ENCODE results near the gene PIK3CA. TPM values are rescaled to one million over a fixed set of nuclear protein-coding genes. Genes with fewer than 3 reads are reported as not detected.
"Not testable (repeated sequence)": the region's sequence is repeated elsewhere in the genome, so short reads cannot be mapped to it uniquely, and the experiment has no call there.

Gene PIK3CA
- 10 to 100 TPM; 19.2 to 25.6 TPM for total RNA-seq

GRCh38 chr3:179147873-179148615 is at the start of gene PIK3CA:
Gene PIK3CA, plus strand, starts transcription at chr3:179148357. Its CDS starts 50,469 bp downstream, at chr3:179198826.
- Mint-ChIP-seq H3K27ac (peak within 1 kb of the TSS; percentile 98), H3K36me3 (ENCODE audit: insufficient read depth in 2 of 2) (peaks cover 0 to 3% of the 10 kb centered on the region in 2 donors), H3K4me3 (peak within 1 kb of the TSS; percentile 94 to 98), H3K27me3 (ENCODE audit: low read depth) (peaks cover 7% of the 10 kb centered on the region), H3K9me3 (no peaks in the 10 kb centered on the region), H3K4me1 (ENCODE audit: low read depth) (peaks cover 48% of the 10 kb centered on the region)
- DNase-seq: peak; percentile 90 to 94
- ATAC-seq (replicated peaks in 1 of 2): peak; percentile 76 to 78

- no peaks in the 10 kb centered on the region for H3K4me1 Mint-ChIP-seq (ENCODE audit: low read depth)
- ATAC-seq (replicated peaks in 1 of 2) (peak in 1 of 2 donors; percentile 36), DNase-seq (no peak)
- peak overlapping the region in 1 of 2 donors; percentile 18 for H3K4me3 Mint-ChIP-seq
- no peaks in the 10 kb centered on the region for H3K9me3 Mint-ChIP-seq
- peaks cover 5% of the 10 kb centered on the region for H3K27me3 Mint-ChIP-seq (ENCODE audit: low read depth)
- no peak overlapping the region for H3K27ac Mint-ChIP-seq
- no peaks in the 10 kb centered on the region for H3K36me3 Mint-ChIP-seq (ENCODE audit: insufficient read depth in 2 of 2)
Observed at GRCh38 chr3:179098388-179099077, 49.6 kb upstream of the PIK3CA start.

GRCh38 chr3:179100652-179101051 is 47.5 kb upstream of the PIK3CA start:
- no peak overlapping the region for H3K4me3 Mint-ChIP-seq
- ATAC-seq (replicated peaks in 1 of 2) (no peak), DNase-seq (no peak)
- H3K9me3 Mint-ChIP-seq: no peaks in the 10 kb centered on the region
- H3K4me1 Mint-ChIP-seq (ENCODE audit: low read depth): no peaks in the 10 kb centered on the region
- H3K36me3 Mint-ChIP-seq (ENCODE audit: insufficient read depth in 2 of 2): no peaks in the 10 kb centered on the region
- no peak overlapping the region for H3K27ac Mint-ChIP-seq
- H3K27me3 Mint-ChIP-seq (ENCODE audit: low read depth): no peaks in the 10 kb centered on the region

GRCh38 chr3:179105881-179106280 is 42.3 kb upstream of the PIK3CA start:
- Mint-ChIP-seq H3K27ac (no peak overlapping the region), H3K4me1 (ENCODE audit: low read depth) (no peaks in the 10 kb centered on the region), H3K27me3 (ENCODE audit: low read depth) (peaks cover 5% of the 10 kb centered on the region), H3K36me3 (ENCODE audit: insufficient read depth in 2 of 2) (peaks cover 0 to 1% of the 10 kb centered on the region in 2 donors), H3K9me3 (peaks cover 0 to 6% of the 10 kb centered on the region in 2 donors), H3K4me3 (no peak overlapping the region)
- DNase-seq (no peak), ATAC-seq (replicated peaks in 1 of 2) (peak in 1 of 2 donors; percentile 15)

GRCh38 chr3:179107617-179108016 is 40.5 kb upstream of the PIK3CA start:
- H3K9me3 Mint-ChIP-seq: peaks cover 0 to 6% of the 10 kb centered on the region in 2 donors
- ATAC-seq (replicated peaks in 1 of 2) (no peak), DNase-seq (no peak)
- H3K36me3 Mint-ChIP-seq (ENCODE audit: insufficient read depth in 2 of 2): peaks cover 0 to 1% of the 10 kb centered on the region in 2 donors
- H3K4me3 Mint-ChIP-seq: no peak overlapping the region
- H3K27ac Mint-ChIP-seq: no peak overlapping the region
- peaks cover 7% of the 10 kb centered on the region for H3K27me3 Mint-ChIP-seq (ENCODE audit: low read depth)
- H3K4me1 Mint-ChIP-seq (ENCODE audit: low read depth): no peaks in the 10 kb centered on the region

GRCh38 chr3:179108086-179108485 is 40.1 kb upstream of the PIK3CA start:
- DNase-seq (no peak), ATAC-seq (replicated peaks in 1 of 2) (no peak)
- peaks cover 12% of the 10 kb centered on the region for H3K27me3 Mint-ChIP-seq (ENCODE audit: low read depth)
- peaks cover 0 to 1% of the 10 kb centered on the region in 2 donors for H3K36me3 Mint-ChIP-seq (ENCODE audit: insufficient read depth in 2 of 2)
- H3K4me3 Mint-ChIP-seq: no peak overlapping the region
- no peak overlapping the region for H3K27ac Mint-ChIP-seq
- no peaks in the 10 kb centered on the region for H3K4me1 Mint-ChIP-seq (ENCODE audit: low read depth)
- H3K9me3 Mint-ChIP-seq: peaks cover 0 to 6% of the 10 kb centered on the region in 2 donors

GRCh38 chr3:179113903-179114302 is 34.3 kb upstream of the PIK3CA start:
- H3K36me3 Mint-ChIP-seq (ENCODE audit: insufficient read depth in 2 of 2): peaks cover 0 to 1% of the 10 kb centered on the region in 2 donors
- DNase-seq (no peak), ATAC-seq (replicated peaks in 1 of 2) (no peak)
- H3K9me3 Mint-ChIP-seq: peaks cover 0 to 6% of the 10 kb centered on the region in 2 donors
- H3K4me3 Mint-ChIP-seq: no peak overlapping the region
- peaks cover 7% of the 10 kb centered on the region for H3K27me3 Mint-ChIP-seq (ENCODE audit: low read depth)
- H3K4me1 Mint-ChIP-seq (ENCODE audit: low read depth): no peaks in the 10 kb centered on the region
- H3K27ac Mint-ChIP-seq: no peak overlapping the region

- not testable (repeated sequence) for H3K4me3 Mint-ChIP-seq; H3K27ac Mint-ChIP-seq; H3K27me3 Mint-ChIP-seq (ENCODE audit: low read depth); DNase-seq; ATAC-seq (replicated peaks in 1 of 2); H3K36me3 Mint-ChIP-seq (ENCODE audit: insufficient read depth in 2 of 2); H3K9me3 Mint-ChIP-seq; H3K4me1 Mint-ChIP-seq (ENCODE audit: low read depth)
Observed at GRCh38 chr3:179115444-179115843, 32.7 kb upstream of the PIK3CA start.

- H3K27ac Mint-ChIP-seq: no peak overlapping the region
- H3K9me3 Mint-ChIP-seq: peaks cover 0 to 2% of the 10 kb centered on the region in 2 donors
- H3K36me3 Mint-ChIP-seq (ENCODE audit: insufficient read depth in 2 of 2): peaks cover 2 to 3% of the 10 kb centered on the region in 2 donors
- DNase-seq (no peak), ATAC-seq (replicated peaks in 1 of 2) (no peak)
- peaks cover 7% of the 10 kb centered on the region for H3K27me3 Mint-ChIP-seq (ENCODE audit: low read depth)
- H3K4me1 Mint-ChIP-seq (ENCODE audit: low read depth): no peaks in the 10 kb centered on the region
- no peak overlapping the region for H3K4me3 Mint-ChIP-seq
Observed at GRCh38 chr3:179116816-179117215, 31.3 kb upstream of the PIK3CA start.

- H3K9me3 Mint-ChIP-seq; H3K36me3 Mint-ChIP-seq (ENCODE audit: insufficient read depth in 2 of 2); H3K4me3 Mint-ChIP-seq; H3K27me3 Mint-ChIP-seq (ENCODE audit: low read depth); H3K4me1 Mint-ChIP-seq (ENCODE audit: low read depth); ATAC-seq (replicated peaks in 1 of 2); DNase-seq; H3K27ac Mint-ChIP-seq: not testable (repeated sequence)
Observed at GRCh38 chr3:179132191-179132890, 15.8 kb upstream of the PIK3CA start.

GRCh38 chr3:179133575-179133974 is 14.6 kb upstream of the PIK3CA start:
- ATAC-seq (replicated peaks in 1 of 2): no peak
- peaks cover 0 to 2% of the 10 kb centered on the region in 2 donors for H3K36me3 Mint-ChIP-seq (ENCODE audit: insufficient read depth in 2 of 2)
- DNase-seq: no peak
- no peaks in the 10 kb centered on the region for H3K9me3 Mint-ChIP-seq
- H3K27me3 Mint-ChIP-seq (ENCODE audit: low read depth): peaks cover 7% of the 10 kb centered on the region
- H3K4me3 Mint-ChIP-seq: no peak overlapping the region
- H3K4me1 Mint-ChIP-seq (ENCODE audit: low read depth): no peaks in the 10 kb centered on the region
- H3K27ac Mint-ChIP-seq: no peak overlapping the region

GRCh38 chr3:179136195-179136594 is 12.0 kb upstream of the PIK3CA start:
- peaks cover 0 to 1% of the 10 kb centered on the region in 2 donors for H3K36me3 Mint-ChIP-seq (ENCODE audit: insufficient read depth in 2 of 2)
- no peak for ATAC-seq (replicated peaks in 1 of 2)

GRCh38 chr3:179141890-179142289 is 6.3 kb upstream of the PIK3CA start:
- peaks cover 0 to 1% of the 10 kb centered on the region in 2 donors for H3K36me3 Mint-ChIP-seq (ENCODE audit: insufficient read depth in 2 of 2)
- DNase-seq (no peak), ATAC-seq (replicated peaks in 1 of 2) (peak; percentile 18 to 26)
- H3K4me3 Mint-ChIP-seq: no peak overlapping the region
- H3K27me3 Mint-ChIP-seq (ENCODE audit: low read depth): peaks cover 35% of the 10 kb centered on the region
- H3K27ac Mint-ChIP-seq: no peak overlapping the region
- no peaks in the 10 kb centered on the region for H3K9me3 Mint-ChIP-seq
- peaks cover 19% of the 10 kb centered on the region for H3K4me1 Mint-ChIP-seq (ENCODE audit: low read depth)

More at GRCh38 chr3:179136195-179136594, 12.0 kb upstream of the PIK3CA start:
- Mint-ChIP-seq H3K27me3 (ENCODE audit: low read depth) (peaks cover 21% of the 10 kb centered on the region), H3K4me1 (ENCODE audit: low read depth) (no peaks in the 10 kb centered on the region), H3K9me3 (no peaks in the 10 kb centered on the region), H3K27ac (no peak overlapping the region), H3K4me3 (no peak overlapping the region)
- DNase-seq: no peak
